Measurements from ENCODE around the gene ACSL1.

ACSL1 gene, protein sequence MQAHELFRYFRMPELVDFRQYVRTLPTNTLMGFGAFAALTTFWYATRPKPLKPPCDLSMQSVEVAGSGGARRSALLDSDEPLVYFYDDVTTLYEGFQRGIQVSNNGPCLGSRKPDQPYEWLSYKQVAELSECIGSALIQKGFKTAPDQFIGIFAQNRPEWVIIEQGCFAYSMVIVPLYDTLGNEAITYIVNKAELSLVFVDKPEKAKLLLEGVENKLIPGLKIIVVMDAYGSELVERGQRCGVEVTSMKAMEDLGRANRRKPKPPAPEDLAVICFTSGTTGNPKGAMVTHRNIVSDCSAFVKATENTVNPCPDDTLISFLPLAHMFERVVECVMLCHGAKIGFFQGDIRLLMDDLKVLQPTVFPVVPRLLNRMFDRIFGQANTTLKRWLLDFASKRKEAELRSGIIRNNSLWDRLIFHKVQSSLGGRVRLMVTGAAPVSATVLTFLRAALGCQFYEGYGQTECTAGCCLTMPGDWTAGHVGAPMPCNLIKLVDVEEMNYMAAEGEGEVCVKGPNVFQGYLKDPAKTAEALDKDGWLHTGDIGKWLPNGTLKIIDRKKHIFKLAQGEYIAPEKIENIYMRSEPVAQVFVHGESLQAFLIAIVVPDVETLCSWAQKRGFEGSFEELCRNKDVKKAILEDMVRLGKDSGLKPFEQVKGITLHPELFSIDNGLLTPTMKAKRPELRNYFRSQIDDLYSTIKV

DNA sequence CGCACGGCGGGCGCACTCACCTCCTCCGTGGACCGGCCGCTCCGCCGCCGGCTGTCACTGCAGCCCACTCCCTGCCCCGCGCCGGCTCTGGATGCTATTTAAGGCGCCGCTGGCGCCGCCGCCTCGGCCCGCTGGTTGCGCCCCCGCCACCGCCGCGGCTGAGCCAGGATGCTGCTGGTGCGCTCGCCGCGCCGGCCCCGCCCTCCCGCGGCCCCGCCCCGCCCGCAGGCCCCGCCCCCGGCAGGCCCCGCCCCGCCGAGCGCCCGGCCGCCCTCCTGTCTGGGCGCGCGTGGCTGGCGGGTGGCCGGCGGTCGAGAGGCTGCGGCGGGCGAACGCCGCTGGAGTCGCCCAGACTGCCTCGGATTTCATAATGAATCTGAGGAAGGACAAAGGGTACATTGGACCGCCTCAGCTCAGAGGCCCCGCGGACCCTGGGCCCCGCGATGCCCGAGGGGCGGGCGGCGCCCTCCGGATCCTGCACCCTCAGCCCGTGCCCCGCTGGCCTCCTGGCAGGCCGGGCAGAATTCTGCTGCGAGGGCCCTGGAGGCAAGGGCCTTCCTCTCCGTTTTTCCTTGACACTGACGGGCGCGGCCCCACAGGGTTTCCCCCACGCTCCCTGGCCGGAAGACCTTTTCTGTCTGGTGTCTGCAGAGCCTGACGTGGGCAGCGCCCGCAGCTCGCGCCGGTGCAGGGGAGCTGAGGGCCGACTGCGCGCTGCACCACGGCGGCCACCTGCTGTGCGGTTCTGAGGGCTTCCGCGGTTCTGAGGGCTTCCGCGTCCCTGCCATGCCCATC is at the start of gene ACSL1:
TSS of gene ACSL1 (minus strand) at position 73 of the 795 bp plus-strand sequence. CDS start 22,454 bp downstream, outside the sequence.
- peak; percentile 98 for DNase-seq (ENCODE audit: low spot score)

DNA sequence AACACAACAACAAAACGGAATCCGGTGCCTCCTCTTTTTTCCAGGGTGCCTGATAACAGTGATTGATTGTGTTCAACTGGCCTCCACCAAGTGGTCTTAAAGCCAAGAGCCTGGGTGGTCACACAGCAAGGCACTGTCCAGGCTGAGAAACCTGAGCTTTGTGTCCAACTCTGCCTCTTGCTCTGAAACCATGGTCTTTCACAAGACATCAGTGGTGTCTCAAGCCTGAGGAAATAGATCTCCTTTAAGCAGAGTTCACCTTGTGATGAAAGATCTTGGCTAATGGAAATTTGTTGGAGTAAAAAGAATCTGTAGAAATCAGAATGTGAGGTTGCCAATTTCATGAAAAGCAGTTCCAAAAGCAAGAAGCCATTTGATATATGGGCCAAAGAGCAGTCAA is 47.3 kb upstream of the ACSL1 start:
- DNase-seq (ENCODE audit: low spot score), result no peak

DNA sequence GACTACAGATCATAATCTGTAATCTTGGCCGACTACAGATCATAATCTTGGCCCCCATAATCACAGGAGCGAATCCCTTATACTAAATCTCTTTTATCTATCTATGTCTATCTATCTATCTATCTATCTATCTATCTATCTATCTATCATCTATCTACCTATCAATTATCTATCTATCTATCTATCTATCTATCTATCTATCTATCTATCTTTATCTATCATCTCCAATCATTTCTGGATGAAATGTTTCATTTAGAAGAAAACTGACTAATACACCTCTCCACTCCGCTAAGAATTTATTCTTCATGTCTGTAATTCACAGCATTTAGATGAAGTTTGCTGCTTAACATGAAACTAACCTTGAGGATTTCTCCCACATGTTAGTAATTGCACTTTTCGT is 45.0 kb upstream of the ACSL1 start:
- no peak for DNase-seq (ENCODE audit: low spot score)

DNA sequence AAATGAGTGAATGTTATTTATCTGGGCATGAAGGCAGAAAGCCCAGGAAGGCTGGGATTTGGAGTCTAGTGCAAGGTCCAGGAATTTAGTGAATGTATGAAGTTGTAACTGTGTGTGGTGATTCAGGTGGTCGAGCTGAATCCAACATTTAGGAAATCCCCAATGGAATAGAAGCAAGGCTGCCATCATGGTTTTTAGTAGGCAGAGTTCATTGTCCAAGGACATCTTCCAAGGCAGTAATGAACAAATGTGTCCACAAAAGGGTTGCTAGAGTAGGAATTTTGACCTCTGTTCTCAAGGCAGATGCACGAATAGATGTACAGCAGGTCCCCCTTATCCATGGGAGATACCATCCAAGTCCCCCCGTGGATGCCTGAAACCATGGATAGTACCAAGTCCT is 42.9 kb upstream of the ACSL1 start:
- DNase-seq (ENCODE audit: low spot score), result no peak

DNA sequence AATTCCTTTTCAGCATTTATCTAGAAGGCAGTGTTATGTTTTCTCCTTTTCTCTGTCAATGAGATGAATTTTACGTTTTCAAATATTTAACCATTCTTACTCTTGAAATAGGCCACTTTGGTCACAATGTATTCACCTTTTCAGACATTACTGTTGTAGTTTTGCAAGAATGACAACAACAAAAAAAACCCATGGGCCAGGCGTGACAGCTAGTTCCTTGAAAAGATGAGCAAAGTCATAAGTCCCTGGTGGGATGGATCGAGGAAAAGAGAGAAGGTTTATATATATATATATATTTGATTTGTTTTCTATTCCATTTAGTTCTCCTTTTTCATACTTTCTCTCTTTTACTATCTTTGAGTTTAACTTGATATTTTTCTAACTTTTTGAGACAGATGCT is 38.1 kb upstream of the ACSL1 start:
- DNase-seq (ENCODE audit: low spot score), result no peak

DNA sequence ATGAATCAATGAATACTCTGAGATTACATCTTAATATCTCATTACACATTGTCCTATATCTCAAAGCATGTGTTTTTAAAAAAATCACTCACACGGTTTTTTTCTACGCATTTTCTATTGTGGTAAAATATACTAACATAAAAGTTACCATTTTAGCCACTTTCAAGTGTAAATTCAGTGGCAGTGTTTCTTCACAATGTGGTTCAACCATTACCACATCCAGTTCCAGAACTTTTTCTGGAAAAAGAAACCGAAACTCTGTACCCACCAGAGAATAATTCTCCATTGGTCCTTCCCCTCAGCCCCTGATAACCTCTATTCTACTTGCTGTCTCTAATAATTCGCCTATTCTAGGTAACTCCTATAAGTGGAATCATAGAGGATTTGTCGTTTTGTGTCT is 35.3 kb upstream of the ACSL1 start:
- DNase-seq (ENCODE audit: low spot score), result no peak

DNA sequence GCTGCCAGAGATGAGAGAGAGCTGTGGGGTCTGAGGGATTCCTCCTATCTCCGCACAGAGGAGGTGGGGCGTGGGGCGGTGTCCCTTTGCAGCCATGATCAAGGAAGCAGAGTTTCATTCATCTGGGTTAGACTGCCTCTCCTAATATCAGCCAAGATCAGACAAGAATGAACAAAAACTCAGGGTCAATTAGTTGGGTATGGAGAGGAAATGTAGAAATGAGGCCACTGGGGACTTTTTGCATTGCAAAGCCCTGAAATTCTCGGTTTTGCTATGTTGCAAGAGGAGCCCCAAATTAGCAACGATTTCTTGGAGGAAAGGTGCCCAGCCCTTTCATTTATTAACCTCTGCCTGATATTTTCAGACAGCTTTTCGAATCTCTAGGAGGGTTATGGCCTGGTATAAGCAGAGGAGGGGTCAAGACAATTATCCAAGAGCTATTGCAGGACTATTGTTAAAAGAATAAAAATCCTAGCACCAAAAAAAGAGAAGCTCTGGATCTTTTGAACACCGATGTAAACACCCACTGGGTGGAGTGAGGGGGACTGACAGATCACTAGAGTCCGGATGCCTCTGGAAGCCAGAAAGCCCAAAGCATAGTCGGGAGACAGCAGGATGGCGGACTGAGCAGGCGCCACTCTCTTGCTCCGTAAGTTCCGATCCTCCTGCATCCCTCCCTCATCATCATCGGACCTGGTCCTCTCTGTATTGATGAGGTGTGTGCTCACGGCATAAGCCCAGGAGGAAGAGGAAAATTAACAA is 34.4 kb upstream of the ACSL1 start:
- DNase-seq (ENCODE audit: low spot score), result no peak

DNA sequence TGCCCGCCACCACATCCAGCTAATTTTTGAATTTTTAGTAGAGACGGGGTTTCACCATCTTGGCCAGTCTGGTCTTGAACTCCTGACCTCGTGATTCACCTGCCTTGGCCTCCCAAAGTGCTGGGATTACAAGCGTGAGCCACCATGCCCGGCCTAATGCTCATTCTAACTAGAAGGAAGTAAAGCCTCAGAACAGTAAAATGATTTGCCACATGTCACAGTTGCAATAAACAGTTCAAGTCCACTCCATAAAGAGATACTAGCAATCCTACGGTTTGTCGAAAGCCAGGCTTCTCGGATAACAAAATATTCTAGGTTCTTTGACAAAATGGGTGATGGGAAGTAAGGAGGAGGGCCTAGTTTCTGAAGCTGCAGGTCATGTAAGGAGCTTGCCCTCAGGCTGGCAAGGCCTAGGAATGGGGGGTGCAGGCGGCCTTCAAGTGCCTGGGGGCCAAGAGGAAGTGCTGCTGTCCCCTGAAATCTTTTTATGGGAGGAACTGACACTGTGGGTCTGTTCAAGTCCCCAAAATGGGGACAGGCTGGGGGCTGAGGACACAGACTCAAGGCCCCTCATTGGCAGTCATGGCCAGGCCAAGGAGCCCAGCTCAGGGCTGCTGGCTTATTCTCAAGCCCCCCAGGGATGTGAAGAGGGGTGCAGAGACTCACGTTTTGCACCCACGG is 31.8 kb upstream of the ACSL1 start:
- DNase-seq (ENCODE audit: low spot score), result no peak

DNA sequence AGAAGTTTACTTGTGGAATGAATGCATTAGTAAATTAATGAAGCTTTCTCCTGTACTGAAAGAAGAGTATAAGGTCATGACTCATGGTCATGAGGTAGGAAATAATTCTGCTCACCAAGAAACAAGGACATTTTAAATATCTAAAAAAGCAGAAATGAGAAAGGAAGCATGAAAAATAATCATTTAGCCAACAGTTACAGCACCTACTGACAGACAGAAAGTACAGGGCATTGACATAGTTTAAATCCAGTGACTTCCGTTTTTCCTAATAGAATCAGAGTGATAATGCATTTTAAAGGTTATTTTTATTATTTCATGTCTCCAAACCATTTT is 30.5 kb upstream of the ACSL1 start:
- DNase-seq (ENCODE audit: low spot score), result no peak

DNA sequence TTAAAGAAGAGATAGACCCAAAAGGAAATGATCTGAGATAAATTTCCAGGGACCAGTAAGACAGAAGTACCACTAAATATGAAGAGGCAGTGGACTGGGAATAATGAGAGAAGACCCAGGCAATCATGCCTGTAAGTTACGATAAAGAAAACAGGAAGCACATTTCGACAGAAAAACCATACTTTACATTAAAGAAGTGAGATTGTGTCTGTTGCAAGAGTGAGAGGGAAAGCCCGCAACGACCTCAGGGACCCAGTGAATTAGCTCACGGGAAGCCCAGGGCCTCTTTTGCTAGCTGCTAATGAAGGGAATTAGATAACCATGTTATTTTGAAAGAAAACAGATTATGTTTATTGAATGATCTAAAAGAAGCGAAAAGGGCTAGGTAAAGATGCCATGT is 28.9 kb upstream of the ACSL1 start:
- DNase-seq (ENCODE audit: low spot score), result no peak

DNA sequence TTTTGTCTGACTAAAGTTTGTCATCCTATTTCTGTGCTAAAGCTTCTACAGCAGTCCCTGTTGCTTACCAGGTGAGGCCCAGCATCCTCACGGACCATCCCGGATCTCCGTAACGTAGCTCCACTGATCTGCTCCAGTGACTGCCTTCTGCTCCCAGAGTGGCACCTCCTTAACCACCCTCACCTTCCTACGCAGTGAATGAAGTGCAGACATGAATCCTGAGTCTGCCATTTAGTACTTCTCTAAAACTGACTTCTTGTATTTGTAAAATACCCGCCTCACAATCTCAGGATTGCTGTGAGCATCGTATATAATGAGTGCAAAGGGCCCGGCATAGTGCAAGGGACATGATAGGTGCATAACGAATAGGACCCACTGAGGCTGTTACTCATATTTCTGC is 27.7 kb upstream of the ACSL1 start:
- DNase-seq (ENCODE audit: low spot score), result no peak

DNA sequence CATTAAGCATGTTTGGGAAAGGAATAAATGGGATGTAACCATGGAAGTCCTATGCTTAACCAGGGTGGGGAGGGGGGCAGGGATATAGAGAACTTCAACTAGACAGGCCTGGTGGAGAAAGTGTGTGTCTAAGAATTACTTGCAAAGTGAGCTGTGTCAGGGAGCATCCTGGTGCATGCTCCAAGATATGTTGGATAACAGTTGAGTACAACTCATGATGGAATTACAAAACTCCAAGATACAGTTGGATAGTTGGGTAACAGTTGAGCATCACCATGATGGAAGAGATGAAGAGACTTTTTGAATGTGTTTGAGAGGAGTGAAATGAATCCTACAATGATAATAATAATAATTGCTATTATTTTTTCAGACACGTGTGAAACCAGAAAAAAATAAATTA is 26.1 kb upstream of the ACSL1 start:
- no peak for DNase-seq (ENCODE audit: low spot score)

DNA sequence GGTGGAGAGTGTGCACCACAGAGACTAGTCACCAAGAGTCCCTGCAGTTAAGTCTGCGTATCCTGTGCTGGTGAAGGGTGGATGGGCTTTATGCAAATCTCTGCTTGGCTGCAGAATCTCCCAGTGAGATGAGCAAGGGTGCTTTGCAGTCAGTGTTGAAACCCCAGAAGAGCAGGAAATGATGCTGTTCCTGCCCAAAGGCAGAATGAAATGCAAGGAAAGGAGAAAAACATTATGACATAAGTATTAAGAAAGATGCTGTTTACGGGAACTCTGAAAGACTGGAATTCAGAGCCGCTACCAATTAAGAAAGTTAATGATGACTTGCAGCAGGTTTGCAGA is 25.4 kb upstream of the ACSL1 start:
- no peak for DNase-seq (ENCODE audit: low spot score)

DNA sequence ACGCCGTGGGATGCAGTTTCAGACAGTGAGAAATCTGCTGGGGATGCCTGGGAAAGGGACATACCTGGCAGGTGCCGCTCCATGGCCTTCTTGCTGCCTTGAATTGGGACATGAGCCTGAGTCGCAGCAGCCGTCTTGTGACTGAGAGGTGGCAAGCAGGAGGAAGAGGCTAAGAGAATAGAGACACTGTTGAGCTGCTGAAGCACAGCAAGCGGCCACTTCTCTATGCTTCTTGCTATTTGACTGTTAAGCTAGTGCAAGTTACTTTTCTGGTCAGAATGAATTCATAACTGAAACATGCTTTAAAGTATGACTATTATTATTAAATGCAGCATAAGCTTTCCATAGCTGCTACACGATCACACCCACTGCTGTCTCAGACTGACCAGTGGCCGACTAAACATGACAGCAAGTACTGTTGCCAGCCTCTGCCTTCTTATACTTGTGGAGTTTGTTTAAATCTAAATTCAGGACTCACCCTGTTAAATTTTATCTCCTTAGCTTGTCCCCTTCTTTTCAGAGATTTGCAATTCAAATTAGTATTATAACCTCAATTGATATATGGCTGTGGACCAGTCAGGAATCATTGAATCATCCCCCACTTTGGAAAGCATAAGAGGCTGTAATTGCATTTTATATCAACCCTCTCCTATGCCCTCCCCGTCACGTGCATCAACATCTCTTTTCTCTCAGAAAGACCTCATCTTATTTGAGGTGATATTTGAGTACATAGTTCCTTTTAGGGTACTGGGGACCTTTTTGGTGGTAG is 24.8 kb upstream of the ACSL1 start:
- DNase-seq (ENCODE audit: low spot score), result no peak

DNA sequence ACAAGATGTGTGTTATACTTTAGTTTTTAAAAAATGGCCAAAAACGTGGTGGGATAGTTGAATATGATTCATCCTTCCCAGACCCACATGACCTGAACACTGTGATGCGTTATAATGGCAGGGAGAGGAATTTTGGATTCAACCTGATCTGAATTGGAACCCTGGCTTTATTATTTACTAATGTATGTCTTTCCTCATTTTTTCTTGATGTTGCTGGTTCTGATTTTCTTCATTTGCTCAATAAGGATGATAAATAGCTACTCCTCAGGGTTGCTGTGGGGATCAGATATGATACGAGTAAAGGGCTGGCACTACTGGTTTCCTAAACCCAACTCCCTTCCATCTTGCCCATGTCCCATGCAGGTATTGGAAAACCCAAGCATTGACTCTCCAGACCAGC is 24.2 kb upstream of the ACSL1 start:
- no peak for DNase-seq (ENCODE audit: low spot score)

DNA sequence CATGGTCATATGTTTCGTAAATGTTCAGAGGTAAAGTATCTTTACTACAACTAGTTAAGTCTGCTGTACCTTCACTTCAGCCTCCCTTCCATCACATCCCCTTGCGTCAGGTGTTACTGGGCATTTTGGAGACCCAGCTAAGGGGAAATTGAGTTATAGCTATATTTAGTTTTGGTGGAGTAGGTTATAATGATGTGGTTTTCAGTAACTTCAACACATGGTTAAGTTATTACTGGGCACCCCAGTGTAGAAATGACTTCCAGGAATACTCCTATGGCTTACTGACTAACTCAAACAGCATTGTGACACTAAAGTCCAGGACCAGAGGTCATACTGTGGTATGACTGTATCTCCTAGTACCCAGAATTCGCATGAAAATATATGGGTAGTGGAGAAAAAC is 23.4 kb upstream of the ACSL1 start:
- no peak for DNase-seq (ENCODE audit: low spot score)

DNA sequence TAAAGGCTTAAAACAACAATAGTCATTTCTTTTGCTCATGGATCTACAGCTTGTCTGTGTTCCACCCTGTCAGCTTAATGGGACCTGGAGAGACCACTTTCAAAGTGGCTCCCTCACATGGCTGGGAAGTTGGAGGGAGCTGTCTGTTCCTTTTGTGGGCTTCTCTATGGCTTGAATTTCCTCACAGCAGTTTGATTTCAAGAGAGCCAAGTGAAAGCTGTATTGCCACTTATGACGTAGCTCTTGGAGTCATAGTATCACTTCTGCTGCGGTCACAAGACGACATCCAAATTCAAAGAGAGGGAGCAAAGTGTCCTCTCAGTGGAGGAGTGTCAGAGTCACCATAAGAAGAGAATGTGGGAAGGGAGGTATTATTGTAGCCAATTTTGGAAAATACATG is 22.7 kb upstream of the ACSL1 start:
- no peak for DNase-seq (ENCODE audit: low spot score)

DNA sequence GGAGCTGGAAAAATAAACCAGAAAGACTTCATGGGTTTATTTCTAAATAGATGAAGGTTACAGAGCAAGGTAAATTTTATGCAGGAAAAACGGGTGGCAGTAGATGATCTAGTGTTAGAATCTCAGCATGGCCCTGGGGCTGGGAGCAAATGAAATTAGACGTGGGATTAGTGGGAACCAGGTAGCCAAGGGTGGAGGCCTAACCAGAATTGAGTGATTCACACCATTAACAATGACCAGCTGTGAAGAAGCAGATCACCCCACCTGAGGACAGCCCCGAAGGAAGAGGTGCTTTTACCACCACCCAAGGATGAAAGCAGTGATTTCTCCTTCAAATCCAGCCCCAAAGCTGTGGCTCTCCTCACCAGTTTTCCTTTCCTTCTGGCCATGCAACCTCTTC is 20.8 kb upstream of the ACSL1 start:
- no peak for DNase-seq (ENCODE audit: low spot score)

DNA sequence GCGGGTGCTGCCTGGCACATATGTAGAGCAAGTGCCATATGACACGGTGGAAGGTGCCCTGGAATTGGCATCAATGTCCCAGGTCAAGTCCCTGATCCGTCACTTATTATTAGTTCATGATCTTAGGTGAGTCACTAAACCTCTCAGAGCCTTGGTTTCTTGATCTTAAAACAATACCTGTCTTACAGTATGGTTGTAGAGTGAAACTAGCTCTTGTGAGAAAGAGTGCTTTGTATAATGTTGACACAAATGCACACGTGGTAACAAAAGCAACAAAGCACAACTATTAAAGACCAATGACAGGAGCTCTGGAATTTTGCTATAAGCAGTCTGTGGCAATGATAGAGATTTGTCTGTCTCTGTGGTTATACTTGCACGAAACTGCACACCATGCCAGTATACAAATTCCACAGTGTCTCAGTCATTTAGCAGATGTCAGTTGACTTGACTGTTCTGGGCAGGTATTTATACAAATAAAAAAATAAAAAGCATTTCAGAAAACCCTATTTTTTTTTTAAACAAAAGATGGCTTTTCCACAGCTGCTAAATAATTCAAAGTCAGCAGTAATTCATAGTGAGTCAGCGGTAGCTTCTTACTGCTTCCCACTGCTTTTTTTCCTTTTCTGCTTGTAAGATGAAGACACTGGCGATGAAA is 19.7 kb upstream of the ACSL1 start:
- DNase-seq (ENCODE audit: low spot score), result peak; percentile 41

DNA sequence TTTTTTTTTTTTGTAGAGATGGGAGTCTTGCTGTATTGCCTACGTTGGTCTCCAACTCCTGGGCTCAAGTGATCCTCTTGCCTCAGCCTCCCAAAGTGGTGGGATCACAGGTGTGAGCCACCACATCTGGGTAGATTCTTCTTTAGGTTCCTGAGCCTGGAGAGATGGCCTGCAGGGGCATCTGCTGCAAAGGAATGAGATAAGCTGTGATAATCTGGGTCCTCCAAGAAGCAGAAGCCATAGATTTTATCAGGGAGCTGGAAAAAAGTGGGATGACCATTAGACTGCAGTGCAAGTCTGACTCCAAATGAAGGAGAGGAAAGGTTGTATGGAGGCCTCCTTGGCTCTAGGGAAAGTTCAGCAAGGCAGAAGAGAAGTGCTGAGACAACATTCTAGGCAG is 19.0 kb upstream of the ACSL1 start:
- DNase-seq (ENCODE audit: low spot score), result no peak
